Caco-2 (cell line): ENCODE results near the gene FURIN. TPM values are rescaled to one million over a fixed set of nuclear protein-coding genes. Genes with fewer than 3 reads are reported as not detected.

Experiments
- BruUV-seq: library from RNA; stranded (reverse); fragments of 400-500 nt; replicated peaks from 2 replicates; lab custom pipeline; 2021; lab: Mats Ljungman, UMichigan
- CTCF ChIA-PET: fragments of 300-600 bp; sonication (Branson Sonifier 250); formaldehyde crosslinking; loops from one replicate; lab custom pipeline; 2022; ENCODE audit warnings: antibody characterized with exemption; lab: Charles Lee
- POLR2A ChIA-PET: fragments of 300-600 bp; sonication (Branson Sonifier 250); formaldehyde crosslinking; loops from one replicate; lab custom pipeline; 2022; ENCODE audit warnings: antibody characterized with exemption; lab: Charles Lee
- DNase-seq, 2 experiments: peaks; one replicate each; pipeline versions ENCODE4 v3.0.0 to v3.0.0-alpha.2; 2020 to 2022
- H3K27me3 ChIP-seq: replicated peaks from 2 replicates; pipeline ENCODE4 v1.6.0; 2011; ENCODE audit warnings: low read length; ENCODE audit not compliant: control insufficient read depth, insufficient read depth
- H3K36me3 ChIP-seq: 2 replicates; pipeline ENCODE4 v1.5.1; 2011; ENCODE audit warnings: low read length; ENCODE audit not compliant: control insufficient read depth, insufficient read depth
- H3K4me1 ChIP-seq: fragments of 250-450 bp; sonication (Bioruptor Pico); 2 replicates; pipeline ENCODE4 v1.5.1; 2020; ENCODE audit warnings: mild to moderate bottlenecking
- H3K4me3 ChIP-seq: 2 replicates; pipeline ENCODE4 v1.5.1; 2011; ENCODE audit warnings: low read depth, mild to moderate bottlenecking, control low read depth, low read length
- H3K9me3 ChIP-seq: fragments of 250-450 bp; sonication (Bioruptor Pico); 2 replicates; pipeline ENCODE4 v1.5.1; 2020; ENCODE audit warnings: mild to moderate bottlenecking, moderate library complexity
- H3K27ac Mint-ChIP-seq: one replicate; pipeline ENCODE4 v1.8.0; 2022; ENCODE audit warnings: mixed read lengths; ENCODE audit not compliant: unreplicated experiment
- H3K27me3 Mint-ChIP-seq: one replicate; pipeline ENCODE4 v1.8.0; 2022; ENCODE audit warnings: mixed read lengths; ENCODE audit not compliant: insufficient read depth, unreplicated experiment
- H3K36me3 Mint-ChIP-seq: one replicate; pipeline ENCODE4 v1.8.0; 2022; ENCODE audit warnings: mild to moderate bottlenecking, mixed read lengths; ENCODE audit not compliant: insufficient read depth, unreplicated experiment
- H3K4me1 Mint-ChIP-seq: one replicate; pipeline ENCODE4 v1.8.0; 2022; ENCODE audit warnings: low read depth, mixed read lengths; ENCODE audit not compliant: unreplicated experiment
- H3K4me3 Mint-ChIP-seq: one replicate; pipeline ENCODE4 v1.8.0; 2022; ENCODE audit warnings: mild to moderate bottlenecking, moderate library complexity, mixed read lengths; ENCODE audit not compliant: unreplicated experiment
- H3K9me3 Mint-ChIP-seq: one replicate; pipeline ENCODE4 v1.8.0; 2022; ENCODE audit warnings: mixed read lengths; ENCODE audit not compliant: unreplicated experiment
- intact Hi-C: fragments of 100-400 bp; cut with micrococcal nuclease; formaldehyde crosslinking; loops from one replicate; pipeline ENCODE4 v1.10.0; 2022; ENCODE audit not compliant: unreplicated experiment
- total RNA-seq: library from RNA; stranded (reverse); gene quantifications from 2 replicates; pipeline ENCODE4 v1.2.3, GENCODE V29; 2022
- TF ChIP-seq, protein P1 (sequence below), 2 experiments: fragments of 200-600 bp in 1 of 2; IDR thresholded peaks; 1 replicate in 1 of 2; 2 replicates in 1 of 2; pipeline versions ENCODE4 v1.5.1 to v1.8.0; 2011 to 2022; ENCODE audit warnings: antibody characterized with exemption in 1 of 2, control low read depth in 1 of 2, inconsistent platforms in 1 of 2, low read depth in 1 of 2, low read length in 1 of 2, mild to moderate bottlenecking in 1 of 2, moderate library complexity in 1 of 2; ENCODE audit not compliant: insufficient read depth in 1 of 2, severe bottlenecking in 1 of 2, unreplicated experiment in 1 of 2

The FURIN gene
- total RNA-seq, 1 experiment from 2014 or later, result 43.0 TPM

DNA sequence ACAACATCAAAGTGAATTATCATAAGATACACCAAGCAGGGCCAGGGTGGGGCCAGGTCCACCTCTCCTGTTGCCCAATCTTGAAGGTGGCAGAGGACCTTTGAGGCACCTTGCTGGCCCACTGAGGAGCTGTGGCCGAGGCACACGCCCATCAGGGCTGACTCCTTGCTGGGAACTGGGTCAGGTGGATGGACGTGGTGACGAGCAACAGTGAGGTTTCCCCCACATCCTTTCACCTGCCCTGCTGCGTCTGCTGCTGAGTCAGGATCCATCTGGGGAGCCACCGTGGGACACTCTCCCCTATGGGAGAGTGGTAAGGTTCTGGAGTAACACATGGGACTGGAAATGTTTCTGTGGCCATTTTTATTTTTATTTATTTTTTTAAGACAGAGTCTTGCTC is 17.3 kb upstream of the FURIN start:
- Mint-ChIP-seq H3K4me3 (no peak overlapping the region), H3K36me3 (no peaks in the 10 kb centered on the region), H3K9me3 (no peaks in the 10 kb centered on the region), H3K4me1 (no peaks in the 10 kb centered on the region), H3K27ac (no peak overlapping the region), H3K27me3 (no peaks in the 10 kb centered on the region)
- no peak for DNase-seq
- Histone ChIP-seq H3K9me3 (no peaks in the 10 kb centered on the region), H3K27me3 (no peaks in the 10 kb centered on the region), H3K36me3 (no peaks in the 10 kb centered on the region), H3K4me1 (peaks cover 6% of the 10 kb centered on the region; the same call in 1 of the 2 replicates), H3K4me3 (no peak overlapping the region)
- no TSS peak for BruUV-seq
- ChIA-PET POLR2A (no interaction called here), CTCF (no interaction called here)
- intact Hi-C loops, result no loop called here
- TF ChIP-seq, protein P1, sequence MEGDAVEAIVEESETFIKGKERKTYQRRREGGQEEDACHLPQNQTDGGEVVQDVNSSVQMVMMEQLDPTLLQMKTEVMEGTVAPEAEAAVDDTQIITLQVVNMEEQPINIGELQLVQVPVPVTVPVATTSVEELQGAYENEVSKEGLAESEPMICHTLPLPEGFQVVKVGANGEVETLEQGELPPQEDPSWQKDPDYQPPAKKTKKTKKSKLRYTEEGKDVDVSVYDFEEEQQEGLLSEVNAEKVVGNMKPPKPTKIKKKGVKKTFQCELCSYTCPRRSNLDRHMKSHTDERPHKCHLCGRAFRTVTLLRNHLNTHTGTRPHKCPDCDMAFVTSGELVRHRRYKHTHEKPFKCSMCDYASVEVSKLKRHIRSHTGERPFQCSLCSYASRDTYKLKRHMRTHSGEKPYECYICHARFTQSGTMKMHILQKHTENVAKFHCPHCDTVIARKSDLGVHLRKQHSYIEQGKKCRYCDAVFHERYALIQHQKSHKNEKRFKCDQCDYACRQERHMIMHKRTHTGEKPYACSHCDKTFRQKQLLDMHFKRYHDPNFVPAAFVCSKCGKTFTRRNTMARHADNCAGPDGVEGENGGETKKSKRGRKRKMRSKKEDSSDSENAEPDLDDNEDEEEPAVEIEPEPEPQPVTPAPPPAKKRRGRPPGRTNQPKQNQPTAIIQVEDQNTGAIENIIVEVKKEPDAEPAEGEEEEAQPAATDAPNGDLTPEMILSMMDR (IDR thresholded peaks at IDR 0.05; ENCODE audit: insufficient read depth in 1 of 2, low read depth in 1 of 2, low read length in 1 of 2, severe bottlenecking in 1 of 2, unreplicated experiment in 1 of 2), result no peak

DNA sequence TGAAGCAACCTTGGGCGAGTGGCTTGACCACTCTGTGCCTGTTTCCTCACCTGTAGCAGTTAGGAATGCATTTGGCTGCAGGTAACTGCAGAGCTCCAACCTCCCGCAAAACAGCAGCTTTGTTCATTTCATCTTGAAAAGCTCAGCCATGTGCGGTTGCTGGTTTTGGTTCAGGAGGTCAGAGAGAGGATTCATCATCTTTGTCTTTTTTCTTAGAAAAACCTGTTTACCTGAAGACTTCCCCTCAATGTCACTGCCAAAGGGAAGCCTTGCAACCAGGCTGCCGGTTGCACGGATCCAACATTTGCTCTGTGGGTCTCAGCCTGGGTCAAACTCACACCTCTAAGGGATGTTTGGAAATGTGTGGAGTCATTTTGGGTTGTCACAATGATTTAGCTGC is 16.4 kb upstream of the FURIN start:
- intact Hi-C loops, result no loop called here
- no TSS peak for BruUV-seq
- no peaks in the 10 kb centered on the region for H3K27me3 ChIP-seq
- no peak for DNase-seq
- H3K36me3 Mint-ChIP-seq, result no peaks in the 10 kb centered on the region
- H3K4me1 Mint-ChIP-seq, result no peaks in the 10 kb centered on the region
- no peak overlapping the region for H3K4me3 ChIP-seq
- peaks cover 12% of the 10 kb centered on the region for H3K4me1 ChIP-seq
- H3K9me3 Mint-ChIP-seq, result no peaks in the 10 kb centered on the region
- no peaks in the 10 kb centered on the region for H3K36me3 ChIP-seq
- ChIA-PET CTCF (interaction anchor here (0.7 kb wide), 1 partner anchor 254 kb away, joined by 3 read pairs; no protein-coding TSS in a partner anchor), POLR2A (no interaction called here)
- no peak overlapping the region for H3K27ac Mint-ChIP-seq
- H3K27me3 Mint-ChIP-seq, result no peaks in the 10 kb centered on the region
- no peaks in the 10 kb centered on the region for H3K9me3 ChIP-seq
- no peak overlapping the region for H3K4me3 Mint-ChIP-seq
- TF ChIP-seq, protein P1 (IDR thresholded peaks at IDR 0.05; ENCODE audit: insufficient read depth in 1 of 2, low read depth in 1 of 2, low read length in 1 of 2, severe bottlenecking in 1 of 2, unreplicated experiment in 1 of 2), result no peak

DNA sequence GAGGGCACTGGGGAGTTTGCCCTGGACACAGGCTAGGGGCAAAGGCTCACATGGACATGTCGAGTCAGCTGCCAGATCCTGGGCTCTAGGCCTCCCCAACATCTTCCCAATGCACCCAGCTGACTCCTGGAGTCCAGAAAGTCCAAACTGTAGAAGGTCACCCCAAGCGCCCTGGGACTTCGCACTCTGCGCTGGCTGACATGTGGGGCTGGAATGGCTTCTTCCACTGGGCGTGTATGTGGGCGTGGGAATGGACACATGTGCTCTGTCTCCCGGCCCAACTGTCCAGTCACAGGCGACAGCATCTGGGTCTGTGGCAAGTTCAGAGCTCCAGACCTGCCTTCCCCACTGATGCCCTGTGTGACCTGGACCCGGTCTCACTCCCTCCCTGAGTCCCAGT is 13.2 kb upstream of the FURIN start:
- no peaks in the 10 kb centered on the region for H3K36me3 Mint-ChIP-seq
- H3K9me3 Mint-ChIP-seq, result no peaks in the 10 kb centered on the region
- no peaks in the 10 kb centered on the region for H3K27me3 Mint-ChIP-seq
- peaks cover 7% of the 10 kb centered on the region for H3K4me1 Mint-ChIP-seq
- ChIA-PET CTCF (interaction anchor here (0.7 kb wide), 1 partner anchor 207 kb away, joined by 3 read pairs; no protein-coding TSS in a partner anchor), POLR2A (no interaction called here)
- Histone ChIP-seq H3K27me3 (no peaks in the 10 kb centered on the region), H3K9me3 (no peaks in the 10 kb centered on the region), H3K36me3 (no peaks in the 10 kb centered on the region), H3K4me3 (no peak overlapping the region), H3K4me1 (peaks cover 29% of the 10 kb centered on the region)
- BruUV-seq, result no TSS peak
- no peak for DNase-seq
- TF ChIP-seq, protein P1 (IDR thresholded peaks at IDR 0.05; ENCODE audit: insufficient read depth in 1 of 2, low read depth in 1 of 2, low read length in 1 of 2, severe bottlenecking in 1 of 2, unreplicated experiment in 1 of 2), result no peak
- intact Hi-C loops, result no loop called here
- H3K27ac Mint-ChIP-seq, result no peak overlapping the region
- no peak overlapping the region for H3K4me3 Mint-ChIP-seq
